Measurements from ENCODE around the gene RAB31.

The RAB31 gene

DNA sequence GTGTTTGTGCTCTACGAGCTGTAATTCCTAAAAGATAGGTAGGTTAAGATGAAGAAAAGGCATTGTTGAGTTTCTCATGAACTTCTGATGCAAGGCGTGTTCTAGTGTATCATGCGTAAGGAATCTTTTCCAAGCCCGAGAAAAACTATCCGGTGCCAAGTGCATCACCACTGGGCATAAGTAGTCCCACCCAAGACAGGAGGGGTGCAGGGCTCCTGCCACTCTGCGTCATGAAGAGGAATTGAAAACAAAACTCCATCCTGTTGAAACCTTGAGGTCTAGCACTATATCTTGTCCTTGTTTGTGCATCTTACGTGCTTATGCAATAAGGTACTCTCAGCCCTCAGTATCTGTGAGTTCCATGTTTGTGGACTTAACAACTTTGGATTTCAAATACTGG, 45.7 kb downstream of the RAB31 start:
- H3K9ac ChIP-seq (ENCODE audit: low read length), result no peak overlapping the region
- H3K4me3 ChIP-seq (ENCODE audit: low read depth, low read length), result no peak overlapping the region
- H3K36me3 ChIP-seq (ENCODE audit: control insufficient read depth, insufficient read depth, low read length), result no peaks in the 10 kb centered on the region; the same call in 1 of the 2 replicates
- H3K27ac ChIP-seq (ENCODE audit: low read depth, low read length), result no peak overlapping the region
- no peaks in the 10 kb centered on the region for H3K27me3 ChIP-seq (ENCODE audit: control insufficient read depth, insufficient read depth, low read length)
- peaks cover 12% of the 10 kb centered on the region; the same call in 1 of the 2 replicates for H3K4me1 ChIP-seq (ENCODE audit: control insufficient read depth, insufficient read depth, low read length)
- H3K9me3 ChIP-seq (ENCODE audit: control insufficient read depth, insufficient read depth, low read depth, low read length), result no peaks in the 10 kb centered on the region

DNA sequence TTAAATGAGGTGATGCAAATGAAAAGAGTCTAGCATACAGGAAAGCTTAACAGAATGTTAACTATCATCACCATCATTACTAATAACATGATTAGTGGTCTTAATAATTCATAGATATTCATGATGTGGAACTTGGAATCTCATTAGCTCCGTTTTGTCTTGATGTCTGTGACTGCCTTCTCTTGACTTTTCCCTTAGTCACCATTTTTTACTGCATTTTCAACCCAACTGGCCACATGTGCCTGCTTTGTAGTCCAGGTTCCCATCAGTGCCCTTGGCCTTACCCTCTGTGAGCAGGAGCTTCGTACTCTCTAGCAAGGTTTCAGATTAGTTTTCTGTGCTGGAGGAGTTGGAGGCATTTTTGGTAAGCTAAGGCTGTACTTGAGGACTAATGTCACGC, 47.0 kb downstream of the RAB31 start:
- Histone ChIP-seq H3K4me3 (ENCODE audit: low read depth, low read length) (no peak overlapping the region), H3K4me1 (ENCODE audit: control insufficient read depth, insufficient read depth, low read length) (peaks cover 12% of the 10 kb centered on the region; the same call in 1 of the 2 replicates), H3K27me3 (ENCODE audit: control insufficient read depth, insufficient read depth, low read length) (no peaks in the 10 kb centered on the region), H3K27ac (ENCODE audit: low read depth, low read length) (no peak overlapping the region), H3K9ac (ENCODE audit: low read length) (no peak overlapping the region), H3K9me3 (ENCODE audit: control insufficient read depth, insufficient read depth, low read depth, low read length) (no peaks in the 10 kb centered on the region), H3K36me3 (ENCODE audit: control insufficient read depth, insufficient read depth, low read length) (no peaks in the 10 kb centered on the region)

DNA sequence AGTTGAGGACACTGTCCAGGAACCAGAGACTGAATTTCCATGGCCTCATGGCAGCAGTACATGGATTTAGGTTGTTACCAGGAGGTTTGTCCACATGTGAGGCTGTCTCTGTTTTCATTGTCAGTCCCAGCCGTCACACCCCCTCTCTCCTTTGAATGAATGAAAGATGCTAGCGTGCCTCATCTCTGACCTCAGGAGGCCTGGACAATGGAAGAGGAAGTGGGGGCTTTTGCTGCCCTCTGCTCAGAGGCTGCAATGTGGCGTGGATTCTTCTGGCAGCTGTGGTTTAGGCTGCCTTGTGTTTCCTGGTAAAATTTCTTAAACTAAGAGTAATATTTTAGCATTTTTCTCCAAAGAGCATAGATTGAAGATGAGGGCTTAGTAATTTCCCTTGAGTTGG, 47.5 kb downstream of the RAB31 start:
- H3K27ac ChIP-seq (ENCODE audit: low read depth, low read length), result no peak overlapping the region
- H3K36me3 ChIP-seq (ENCODE audit: control insufficient read depth, insufficient read depth, low read length), result no peaks in the 10 kb centered on the region
- H3K9ac ChIP-seq (ENCODE audit: low read length), result no peak overlapping the region
- H3K27me3 ChIP-seq (ENCODE audit: control insufficient read depth, insufficient read depth, low read length), result no peaks in the 10 kb centered on the region
- H3K4me3 ChIP-seq (ENCODE audit: low read depth, low read length), result no peak overlapping the region
- H3K4me1 ChIP-seq (ENCODE audit: control insufficient read depth, insufficient read depth, low read length), result peaks cover 12% of the 10 kb centered on the region; the same call in 1 of the 2 replicates
- no peaks in the 10 kb centered on the region for H3K9me3 ChIP-seq (ENCODE audit: control insufficient read depth, insufficient read depth, low read depth, low read length)

GRCh38 chr18:9756271-9756932, 48.3 kb downstream of the RAB31 start:
- no peak overlapping the region for H3K27ac ChIP-seq (ENCODE audit: low read depth, low read length)
- H3K9ac ChIP-seq (ENCODE audit: low read length), result no peak overlapping the region
- H3K4me1 ChIP-seq (ENCODE audit: control insufficient read depth, insufficient read depth, low read length), result peaks cover 12% of the 10 kb centered on the region; the same call in 1 of the 2 replicates
- H3K9me3 ChIP-seq (ENCODE audit: control insufficient read depth, insufficient read depth, low read depth, low read length), result no peaks in the 10 kb centered on the region
- H3K27me3 ChIP-seq (ENCODE audit: control insufficient read depth, insufficient read depth, low read length), result no peaks in the 10 kb centered on the region
- no peak overlapping the region for H3K4me3 ChIP-seq (ENCODE audit: low read depth, low read length)
- no peaks in the 10 kb centered on the region; the same call in 1 of the 2 replicates for H3K36me3 ChIP-seq (ENCODE audit: control insufficient read depth, insufficient read depth, low read length)

GRCh38 chr18:9756933-9757470, 48.9 kb downstream of the RAB31 start:
- Histone ChIP-seq H3K4me3 (ENCODE audit: low read depth, low read length) (no peak overlapping the region), H3K9me3 (ENCODE audit: control insufficient read depth, insufficient read depth, low read depth, low read length) (no peaks in the 10 kb centered on the region), H3K4me1 (ENCODE audit: control insufficient read depth, insufficient read depth, low read length) (peaks cover 12% of the 10 kb centered on the region; the same call in 1 of the 2 replicates), H3K9ac (ENCODE audit: low read length) (no peak overlapping the region), H3K27me3 (ENCODE audit: control insufficient read depth, insufficient read depth, low read length) (no peaks in the 10 kb centered on the region), H3K36me3 (ENCODE audit: control insufficient read depth, insufficient read depth, low read length) (no peaks in the 10 kb centered on the region; the same call in 1 of the 2 replicates), H3K27ac (ENCODE audit: low read depth, low read length) (no peak overlapping the region)

DNA sequence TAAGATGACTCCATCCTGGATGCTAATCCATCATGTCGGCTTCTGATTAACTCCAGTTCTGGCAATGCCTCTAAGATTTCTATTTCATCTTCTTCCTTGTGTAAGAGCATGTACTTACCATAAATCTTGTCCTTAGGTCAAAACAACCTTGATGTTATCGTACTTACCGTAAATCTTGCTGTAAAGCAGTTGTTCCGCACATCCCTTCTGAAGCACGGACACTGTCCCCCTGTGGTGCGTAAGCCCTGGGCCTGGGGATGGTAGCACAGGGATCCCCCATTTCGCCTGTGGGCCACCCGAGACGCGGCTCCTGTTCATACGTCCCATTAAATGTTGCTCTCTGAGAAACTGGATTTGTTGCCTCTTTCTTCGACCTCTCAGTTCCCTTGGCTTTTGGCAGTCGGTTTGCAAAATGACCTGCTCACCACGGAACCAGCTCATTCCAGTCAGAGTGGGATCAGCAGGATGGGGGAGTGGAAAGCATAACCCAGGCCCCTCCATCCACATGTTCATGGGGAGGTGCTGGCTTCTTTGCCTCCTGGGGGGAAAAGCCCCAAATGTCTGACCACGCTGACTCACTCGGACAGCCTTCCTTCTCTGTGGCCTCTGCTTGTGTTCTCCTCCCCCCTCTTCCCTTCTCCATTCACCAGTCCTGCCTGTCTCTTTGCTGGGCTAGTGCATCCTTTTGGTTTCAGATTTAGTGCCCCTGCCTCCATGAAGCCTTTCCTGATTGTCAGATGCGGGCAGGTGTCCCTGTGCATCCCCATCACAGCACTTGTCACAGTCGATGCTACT, 49.9 kb downstream of the RAB31 start:
- no peak overlapping the region for H3K27ac ChIP-seq (ENCODE audit: low read depth, low read length)
- H3K4me3 ChIP-seq (ENCODE audit: low read depth, low read length), result no peak overlapping the region
- H3K27me3 ChIP-seq (ENCODE audit: control insufficient read depth, insufficient read depth, low read length), result no peaks in the 10 kb centered on the region
- H3K9ac ChIP-seq (ENCODE audit: low read length), result no peak overlapping the region
- 0 out of 2 replicates have a peak, but pooled peaks cover 3% of the 10 kb centered on the region for H3K9me3 ChIP-seq (ENCODE audit: control insufficient read depth, insufficient read depth, low read depth, low read length)
- no peaks in the 10 kb centered on the region; the same call in 1 of the 2 replicates for H3K36me3 ChIP-seq (ENCODE audit: control insufficient read depth, insufficient read depth, low read length)
- peaks cover 12% of the 10 kb centered on the region; the same call in 1 of the 2 replicates for H3K4me1 ChIP-seq (ENCODE audit: control insufficient read depth, insufficient read depth, low read length)

DNA sequence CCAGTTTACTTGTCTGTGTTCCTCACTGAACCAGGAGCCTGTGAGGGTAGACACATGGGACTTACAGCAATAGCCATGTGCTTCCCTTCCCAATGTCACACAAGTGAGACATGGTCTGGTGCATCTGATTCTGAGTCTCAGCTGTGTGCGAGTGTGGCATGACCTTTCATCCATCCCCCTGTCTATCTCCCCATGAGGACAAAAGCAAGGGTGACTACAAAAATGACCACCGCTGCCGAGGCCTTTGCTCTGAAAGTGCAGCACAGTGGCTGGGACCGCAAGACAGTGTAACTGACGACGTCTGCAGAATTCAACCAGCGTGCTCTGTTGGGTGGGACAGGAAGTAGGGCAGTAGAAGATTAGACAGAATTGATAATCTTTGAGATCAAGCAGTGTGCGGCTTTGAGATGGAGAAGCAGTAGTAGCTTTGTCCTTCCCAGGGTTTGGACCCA, 50.5 kb downstream of the RAB31 start:
- H3K27ac ChIP-seq (ENCODE audit: low read depth, low read length), result no peak overlapping the region
- H3K9ac ChIP-seq (ENCODE audit: low read length), result no peak overlapping the region
- peaks cover 12% of the 10 kb centered on the region; the same call in 1 of the 2 replicates for H3K4me1 ChIP-seq (ENCODE audit: control insufficient read depth, insufficient read depth, low read length)
- no peaks in the 10 kb centered on the region for H3K27me3 ChIP-seq (ENCODE audit: control insufficient read depth, insufficient read depth, low read length)
- H3K4me3 ChIP-seq (ENCODE audit: low read depth, low read length), result no peak overlapping the region
- no peaks in the 10 kb centered on the region; the same call in 1 of the 2 replicates for H3K36me3 ChIP-seq (ENCODE audit: control insufficient read depth, insufficient read depth, low read length)
- 0 out of 2 replicates have a peak, but pooled peaks cover 3% of the 10 kb centered on the region for H3K9me3 ChIP-seq (ENCODE audit: control insufficient read depth, insufficient read depth, low read depth, low read length)

- Histone ChIP-seq H3K36me3 (ENCODE audit: control insufficient read depth, insufficient read depth, low read length) (no peaks in the 10 kb centered on the region; the same call in 1 of the 2 replicates), H3K4me1 (ENCODE audit: control insufficient read depth, insufficient read depth, low read length) (peaks cover 17% of the 10 kb centered on the region; the same call in 1 of the 2 replicates), H3K27ac (ENCODE audit: low read depth, low read length) (no peak overlapping the region), H3K4me3 (ENCODE audit: low read depth, low read length) (no peak overlapping the region), H3K27me3 (ENCODE audit: control insufficient read depth, insufficient read depth, low read length) (no peaks in the 10 kb centered on the region), H3K9ac (ENCODE audit: low read length) (no peak overlapping the region), H3K9me3 (ENCODE audit: control insufficient read depth, insufficient read depth, low read depth, low read length) (0 out of 2 replicates have a peak, but pooled peaks cover 3% of the 10 kb centered on the region)
Observed at GRCh38 chr18:9760641-9761040, 52.5 kb downstream of the RAB31 start.

- H3K4me3 ChIP-seq (ENCODE audit: low read depth, low read length), result no peak overlapping the region
- peaks cover 20% of the 10 kb centered on the region; the same call in 1 of the 2 replicates for H3K4me1 ChIP-seq (ENCODE audit: control insufficient read depth, insufficient read depth, low read length)
- H3K36me3 ChIP-seq (ENCODE audit: control insufficient read depth, insufficient read depth, low read length), result no peaks in the 10 kb centered on the region; the same call in 1 of the 2 replicates
- no peak overlapping the region for H3K9ac ChIP-seq (ENCODE audit: low read length)
- H3K9me3 ChIP-seq (ENCODE audit: control insufficient read depth, insufficient read depth, low read depth, low read length), result 0 out of 2 replicates have a peak, but pooled peaks cover 3% of the 10 kb centered on the region
- H3K27me3 ChIP-seq (ENCODE audit: control insufficient read depth, insufficient read depth, low read length), result no peaks in the 10 kb centered on the region
- H3K27ac ChIP-seq (ENCODE audit: low read depth, low read length), result no peak overlapping the region
Observed at GRCh38 chr18:9762526-9762925, 54.4 kb downstream of the RAB31 start.

GRCh38 chr18:9763157-9763556, 55.1 kb downstream of the RAB31 start:
- Histone ChIP-seq H3K9ac (ENCODE audit: low read length) (no peak overlapping the region), H3K27me3 (ENCODE audit: control insufficient read depth, insufficient read depth, low read length) (no peaks in the 10 kb centered on the region), H3K36me3 (ENCODE audit: control insufficient read depth, insufficient read depth, low read length) (no peaks in the 10 kb centered on the region; the same call in 1 of the 2 replicates), H3K9me3 (ENCODE audit: control insufficient read depth, insufficient read depth, low read depth, low read length) (0 out of 2 replicates have a peak, but pooled peaks cover 3% of the 10 kb centered on the region), H3K4me3 (ENCODE audit: low read depth, low read length) (no peak overlapping the region), H3K27ac (ENCODE audit: low read depth, low read length) (no peak overlapping the region), H3K4me1 (ENCODE audit: control insufficient read depth, insufficient read depth, low read length) (peaks cover 13% of the 10 kb centered on the region; the same call in 1 of the 2 replicates)
